AG04449 (cell line): ENCODE data around the gene GALNT2.
A peak's percentile ranks its signal among the peaks of the same experiment; 100 is the strongest.

ENCODE experiments used
- CTCF ChIA-PET: fragments of 350-600 bp; formaldehyde crosslinking; extraction: SDS; loops from one replicate; lab custom pipeline; 2021; ENCODE audit warnings: antibody characterized with exemption; lab: Yijun Ruan, JAX
- POLR2A ChIA-PET: fragments of 400-600, 350-600 bp; formaldehyde crosslinking; extraction: SDS; loops from one replicate; lab custom pipeline; 2020; ENCODE audit warnings: antibody characterized with exemption, inconsistent platforms; lab: Yijun Ruan, JAX
- DNase-seq: peaks from one replicate; pipeline ENCODE4 v3.0.0-alpha.2; 2010; ENCODE audit warnings: low read depth, low spot score
- H3K4me3 ChIP-seq: 2 replicates; pipeline ENCODE4 v1.5.1; 2011; ENCODE audit warnings: low read depth, mild to moderate bottlenecking, control low read depth, low read length
- CTCF ChIP-seq: IDR thresholded peaks from one replicate; pipeline ENCODE4 v1.5.1; 2011; ENCODE audit warnings: mild to moderate bottlenecking, moderate library complexity, low read length, control low read depth, inconsistent platforms; ENCODE audit not compliant: insufficient read depth; ENCODE audit errors: missing control alignments

The GALNT2 gene

GRCh38 chr1:230157420-230158390 lies 90.7 kb downstream of the GALNT2 start:
- DNase-seq: no peak
- TF ChIP-seq CTCF: no peak
- ChIA-PET CTCF (no interaction called here), POLR2A (interaction anchor here (0.7 kb wide), 1 partner anchor 103 kb away, joined by 3 read pairs; no protein-coding TSS in a partner anchor)
- no peak overlapping the region for H3K4me3 ChIP-seq

GRCh38 chr1:230158415-230159291 lies 91.6 kb downstream of the GALNT2 start:
- H3K4me3 ChIP-seq: no peak overlapping the region
- DNase-seq: no peak
- ChIA-PET POLR2A (no interaction called here), CTCF (no interaction called here)
- TF ChIP-seq CTCF: no peak

- no peak for TF ChIP-seq CTCF
- ChIA-PET POLR2A (no interaction called here), CTCF (no interaction called here)
- DNase-seq: no peak
- no peak overlapping the region for H3K4me3 ChIP-seq
These were observed 92.5 kb downstream of the GALNT2 start for GRCh38 chr1:230159580-230159979.

- ChIA-PET CTCF (interaction anchor here (0.9 to 1.0 kb wide), 2 partner anchors 9 kb away, joined by 3 to 4 read pairs; no protein-coding TSS in a partner anchor), POLR2A (no interaction called here)
- no peak overlapping the region for H3K4me3 ChIP-seq
- no peak for DNase-seq
- no peak for TF ChIP-seq CTCF
These were observed 94.1 kb downstream of the GALNT2 start for GRCh38 chr1:230160957-230161771.

- no peak for TF ChIP-seq CTCF
- peak; percentile 70 for DNase-seq
- CTCF ChIA-PET: no interaction called here
- POLR2A ChIA-PET: interaction anchor here (0.5 to 1.7 kb wide), 3 partner anchors 8 to 79 kb away, joined by 3 to 5 read pairs (median 4); no protein-coding TSS in a partner anchor
- no peak overlapping the region for H3K4me3 ChIP-seq
These were observed 96.2 kb downstream of the GALNT2 start for GRCh38 chr1:230163205-230163604.
